Hepatocyte (in vitro differentiated cells): ENCODE measurements around the gene SLC46A2.

Experiments
- CTCF ChIP-seq: fragments of 200-600 bp; sonication (generic); IDR thresholded peaks from 2 replicates; pipeline ENCODE4 v1.5.1; 2016; ENCODE audit warnings: antibody characterized with exemption, mild to moderate bottlenecking; ENCODE audit not compliant: poor library complexity
- EZH2 ChIP-seq: fragments of 200-600 bp; sonication (generic); IDR thresholded peaks from 2 replicates; pipeline ENCODE4 v1.6.1; 2016; ENCODE audit warnings: antibody characterized with exemption, mild to moderate bottlenecking, borderline replicate concordance

GRCh38 chr9:112921549-112921948 lies 30.9 kb upstream of the SLC46A2 start:
- TF ChIP-seq CTCF (peak; percentile 56), EZH2 (no peak)
